HepG2 (cell line): ENCODE measurements around the gene SCGB1D2. TPM values are rescaled to one million over a fixed set of nuclear protein-coding genes. Genes with fewer than 3 reads are reported as not detected.

ENCODE experiments used
- ATAC-seq: fragments of 200-7000 bp; cut with Tn5 transposase; 3 replicates; pipeline ENCODE4 v1.9.1; 2020; ENCODE audit warnings: mild to moderate bottlenecking, moderate library complexity
- BruUV-seq: library from RNA; stranded (reverse); fragments of 400-500 nt; replicated peaks from 2 replicates; lab custom pipeline; 2021; lab: Mats Ljungman, UMichigan
- CTCF ChIA-PET: fragments of 300-600 bp; formaldehyde crosslinking; extraction: SDS; loops from one replicate; lab custom pipeline; 2021; ENCODE audit warnings: low total read pairs, inconsistent platforms, low intra/inter-chr PET ratio; lab: Yijun Ruan, JAX
- POLR2A ChIA-PET: fragments of 350-600 bp; sonication (Branson Sonifier 250); formaldehyde crosslinking; loops from one replicate; lab custom pipeline; 2020; ENCODE audit warnings: antibody characterized with exemption, inconsistent platforms; lab: Yijun Ruan, JAX
- DNase-seq: peaks from one replicate; pipeline ENCODE4 v3.0.0-alpha.2; 2015; ENCODE audit warnings: low spot score
- FAIRE-seq: peaks from 3 replicates; lab custom pipeline; 2011; peaks lifted over from hg19 to GRCh38; lab: Jason Lieb, UNC
- H2AFZ ChIP-seq: one replicate; pipeline ENCODE4 v1.6.1; 2011; ENCODE audit warnings: low read length, inconsistent platforms
- H3K27ac ChIP-seq: fragments of 300-600 bp; 3 replicates; pipeline ENCODE4 v1.8.0; 2011; ENCODE audit warnings: mixed run types, mild to moderate bottlenecking, mixed read lengths, low read length, inconsistent platforms; ENCODE audit not compliant: insufficient read depth; ENCODE audit errors: extremely low read length
- H3K27me3 ChIP-seq, 2 experiments: fragments of 200-600 bp in 1 of 2; 2 replicates in 1 of 2; 3 replicates in 1 of 2; pipeline versions ENCODE4 v1.6.0 to v1.8.0; 2011; ENCODE audit warnings: low read length in 2 of 2, mild to moderate bottlenecking in 2 of 2, moderate library complexity in 2 of 2, inconsistent platforms in 1 of 2; ENCODE audit not compliant: insufficient read depth in 2 of 2, control insufficient read depth in 1 of 2
- H3K36me3 ChIP-seq, 2 experiments: fragments of 200-600 bp in 1 of 2; replicated peaks in 1 of 2; 2 replicates in 1 of 2; 3 replicates in 1 of 2; pipeline versions ENCODE4 v1.5.1 to v1.8.0; 2011; ENCODE audit warnings: low read length in 2 of 2, inconsistent platforms in 1 of 2; ENCODE audit not compliant: insufficient read depth in 2 of 2, control insufficient read depth in 1 of 2
- H3K4me1 ChIP-seq: 2 replicates; pipeline ENCODE4 v1.5.1; 2012; ENCODE audit warnings: low read length, inconsistent platforms; ENCODE audit not compliant: insufficient read depth
- H3K4me2 ChIP-seq: 2 replicates; pipeline ENCODE4 v1.6.0; 2011; ENCODE audit warnings: low read depth, low read length, inconsistent platforms
- H3K4me3 ChIP-seq, 3 experiments: fragments of 200-600 bp in 1 of 3; sonication (generic), shearing (Covaris generic) in 1 of 3; replicated peaks in 1 of 3; 2 replicates each; pipeline ENCODE4 v1.5.1; 2011 to 2016; ENCODE audit warnings: low read length in 3 of 3, inconsistent platforms in 2 of 3, low read depth in 2 of 3, mild to moderate bottlenecking in 2 of 3, control low read depth in 1 of 3, mixed read lengths in 1 of 3; ENCODE audit not compliant: insufficient read depth in 1 of 3
- H3K79me2 ChIP-seq: one replicate; pipeline ENCODE4 v1.6.1; 2011; ENCODE audit warnings: low read length, inconsistent platforms; ENCODE audit not compliant: insufficient read depth
- H3K9ac ChIP-seq: 2 replicates; pipeline ENCODE4 v1.6.0; 2011; ENCODE audit warnings: mild to moderate bottlenecking, low read depth, low read length, inconsistent platforms; ENCODE audit not compliant: insufficient read depth
- H3K9me3 ChIP-seq: 2 replicates; pipeline ENCODE4 v1.5.1; 2012; ENCODE audit warnings: mild to moderate bottlenecking, low read length
- H4K20me1 ChIP-seq: 2 replicates; pipeline ENCODE4 v1.6.0; 2011; ENCODE audit warnings: inconsistent platforms, mild to moderate bottlenecking, low read length, moderate library complexity; ENCODE audit not compliant: insufficient read depth
- MIER2 ChIP-seq: IDR thresholded peaks from 2 replicates; pipeline ENCODE4 v1.6.1; 2016; ENCODE audit warnings: missing biosample characterization, missing genetic modification reagents
- MIXL1 ChIP-seq: IDR thresholded peaks from 2 replicates; pipeline ENCODE4 v1.6.1; 2016
- SALL1 ChIP-seq: sonication (generic); formaldehyde crosslinking; IDR thresholded peaks from 2 replicates; pipeline ENCODE4 v1.8.0; 2022; ENCODE audit warnings: mild to moderate bottlenecking, missing genetic modification reagents
- SAP130 ChIP-seq: IDR thresholded peaks from 2 replicates; pipeline ENCODE4 v1.6.1; 2016; ENCODE audit warnings: low read depth
- SMARCE1 ChIP-seq: fragments of 450-650 bp; IDR thresholded peaks from 2 replicates; pipeline ENCODE4 v1.6.1; 2017; ENCODE audit warnings: borderline replicate concordance
- ZNF232 ChIP-seq: sonication (generic); formaldehyde crosslinking; IDR thresholded peaks from 2 replicates; pipeline ENCODE4 v1.4.0; 2020; ENCODE audit warnings: missing genetic modification reagents, borderline replicate concordance
- ZNF3 ChIP-seq: IDR thresholded peaks from 2 replicates; pipeline ENCODE4 v1.7.0; 2017; ENCODE audit warnings: inconsistent platforms
- ZNF460 ChIP-seq: sonication (generic); formaldehyde crosslinking; IDR thresholded peaks from 2 replicates; pipeline ENCODE4 v1.5.1; 2020; ENCODE audit warnings: missing genetic modification reagents, mild to moderate bottlenecking, borderline replicate concordance
- WGBS: methylation state at CpG from one replicate; pipeline ENCODE4 v1.1.6; 2017; ENCODE audit warnings: low lambda C conversion rate; 5-methylcytosine and 5-hydroxymethylcytosine counted together
- in situ Hi-C: cut with HindIII; loops from 2 replicates; pipeline ENCODE4 v1.10.0; 2017; ENCODE audit warnings: low pct_unique_long_range_greater_than_20kb; ENCODE audit not compliant: extremely low pct_ligation_motif_present
- intact Hi-C: fragments of 100-400 bp; cut with micrococcal nuclease; formaldehyde crosslinking; loops from one replicate; pipeline ENCODE4 v1.10.0; 2022; ENCODE audit not compliant: unreplicated experiment
- polyA plus RNA-seq, 8 experiments: library from polyadenylated mRNA; depleted of rRNA in 3 of 8; stranded (reverse) in 7 of 8; unstranded in 1 of 8; fragments of >200 nt; fragmentation: Illumina TruSeq in 4 of 8; extraction: Trizol in 4 of 8; gene quantifications; 2 replicates each; pipeline versions ENCODE4 v1.2.1 to v1.2.3, GENCODE V29; 2011 to 2016; ENCODE audit warnings: low read depth in 4 of 8, missing spikeins in 1 of 8, mixed read lengths in 1 of 8; ENCODE audit not compliant: insufficient read depth in 1 of 8
- total RNA-seq, 5 experiments: library from RNA; depleted of rRNA; stranded (reverse); fragments of >200 nt; fragmentation: Illumina TruSeq; extraction: Trizol; gene quantifications; 2 replicates each; pipeline ENCODE4 v1.2.3, GENCODE V29; 2016; ENCODE audit warnings: low read depth in 1 of 5
- TF ChIP-seq, protein P1 (sequence below): sonication (generic); formaldehyde crosslinking; IDR thresholded peaks from 2 replicates; pipeline ENCODE4 v1.5.0; 2020; ENCODE audit warnings: missing genetic modification reagents
- TF ChIP-seq, protein P2 (sequence below): sonication (generic); formaldehyde crosslinking; IDR thresholded peaks from 2 replicates; pipeline ENCODE4 v1.4.0; 2020; ENCODE audit warnings: missing genetic modification reagents, borderline replicate concordance
- TF ChIP-seq, protein P3 (sequence below), 2 experiments: IDR thresholded peaks; 2 replicates each; pipeline ENCODE4 v1.6.1; 2011 to 2012; ENCODE audit warnings: low read length in 2 of 2, borderline replicate concordance in 1 of 2, low read depth in 1 of 2, mild to moderate bottlenecking in 1 of 2, moderate library complexity in 1 of 2
- TF ChIP-seq, protein P4 (sequence below): sonication (generic); formaldehyde crosslinking; IDR thresholded peaks from 2 replicates; pipeline ENCODE4 v1.4.0; 2020; ENCODE audit warnings: low read depth, mild to moderate bottlenecking, missing genetic modification reagents
- TF ChIP-seq, protein P5 (sequence below): sonication (generic); formaldehyde crosslinking; IDR thresholded peaks from 2 replicates; pipeline ENCODE4 v1.5.0; 2020; ENCODE audit warnings: mild to moderate bottlenecking, missing genetic modification reagents

SCGB1D2 gene
- total and polyA plus RNA-seq, 2 of the 13 experiments (the other 11 are each of a cell fraction or from before 2014, with no cell fraction given) = not detected

DNA sequence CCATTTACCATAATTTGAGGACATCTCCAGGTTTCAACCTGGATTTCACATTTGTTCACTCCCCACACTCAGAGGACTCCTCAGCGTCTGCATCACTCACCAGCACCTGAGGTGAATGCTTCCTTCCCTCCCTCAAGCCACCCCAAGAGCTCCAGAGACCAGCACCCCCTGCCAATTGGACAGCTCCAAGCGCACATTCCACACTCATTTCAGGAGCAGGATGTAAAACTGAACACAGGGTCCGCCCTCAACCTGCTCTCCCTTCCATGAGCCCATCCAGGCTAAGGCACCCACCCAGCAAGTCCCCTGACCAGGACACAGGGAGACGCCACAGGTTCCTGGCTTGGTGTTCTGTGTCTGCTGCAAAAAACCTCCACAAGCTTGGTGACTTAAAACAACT, 48.1 kb upstream of the SCGB1D2 start:
- Histone ChIP-seq H3K27me3 (peaks cover 4 to 69% of the 10 kb centered on the region in 2 experiments; a peak in 4 of 5 replicates), H2AFZ (no peak overlapping the region), H3K4me3 (no peak overlapping the region), H3K9me3 (no peaks in the 10 kb centered on the region), H3K4me2 (no peak overlapping the region), H3K4me1 (no peaks in the 10 kb centered on the region), H4K20me1 (no peaks in the 10 kb centered on the region), H3K9ac (no peak overlapping the region), H3K27ac (no peak overlapping the region), H3K36me3 (no peaks in the 10 kb centered on the region), H3K79me2 (no peaks in the 10 kb centered on the region)
- in situ Hi-C loops = no loop called here
- ChIA-PET CTCF (no interaction called here), POLR2A (no interaction called here)
- DNase-seq = no peak
- FAIRE-seq = no peak
- intact Hi-C loops = no loop called here
- peak; percentile 61 for ATAC-seq
- no TSS peak for BruUV-seq
- whole genome bisulfite sequencing = 16% methylated on average over 4 of the region's 4 CpGs
- TF ChIP-seq MIER2 (CRISPR knock-in tag) (peak; percentile 95), ZNF460 (no peak), SAP130 (CRISPR knock-in tag) (0 out of 2 replicates have a peak, but pooled peaks have one; percentile 21), ZNF3 (CRISPR knock-in tag) (no peak), SMARCE1 (no peak), MIXL1 (CRISPR knock-in tag) (0 out of 2 replicates have a peak, but pooled peaks have one; percentile 26), ZNF232 (CRISPR knock-in tag) (0 out of 2 replicates have a peak, but pooled peaks have one; percentile 35), SALL1 (CRISPR knock-in tag) (peak; percentile 28; the same call in 1 of the 2 replicates)
- TF ChIP-seq, protein P1, sequence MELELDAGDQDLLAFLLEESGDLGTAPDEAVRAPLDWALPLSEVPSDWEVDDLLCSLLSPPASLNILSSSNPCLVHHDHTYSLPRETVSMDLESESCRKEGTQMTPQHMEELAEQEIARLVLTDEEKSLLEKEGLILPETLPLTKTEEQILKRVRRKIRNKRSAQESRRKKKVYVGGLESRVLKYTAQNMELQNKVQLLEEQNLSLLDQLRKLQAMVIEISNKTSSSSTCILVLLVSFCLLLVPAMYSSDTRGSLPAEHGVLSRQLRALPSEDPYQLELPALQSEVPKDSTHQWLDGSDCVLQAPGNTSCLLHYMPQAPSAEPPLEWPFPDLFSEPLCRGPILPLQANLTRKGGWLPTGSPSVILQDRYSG = no peak
- TF ChIP-seq, protein P2, sequence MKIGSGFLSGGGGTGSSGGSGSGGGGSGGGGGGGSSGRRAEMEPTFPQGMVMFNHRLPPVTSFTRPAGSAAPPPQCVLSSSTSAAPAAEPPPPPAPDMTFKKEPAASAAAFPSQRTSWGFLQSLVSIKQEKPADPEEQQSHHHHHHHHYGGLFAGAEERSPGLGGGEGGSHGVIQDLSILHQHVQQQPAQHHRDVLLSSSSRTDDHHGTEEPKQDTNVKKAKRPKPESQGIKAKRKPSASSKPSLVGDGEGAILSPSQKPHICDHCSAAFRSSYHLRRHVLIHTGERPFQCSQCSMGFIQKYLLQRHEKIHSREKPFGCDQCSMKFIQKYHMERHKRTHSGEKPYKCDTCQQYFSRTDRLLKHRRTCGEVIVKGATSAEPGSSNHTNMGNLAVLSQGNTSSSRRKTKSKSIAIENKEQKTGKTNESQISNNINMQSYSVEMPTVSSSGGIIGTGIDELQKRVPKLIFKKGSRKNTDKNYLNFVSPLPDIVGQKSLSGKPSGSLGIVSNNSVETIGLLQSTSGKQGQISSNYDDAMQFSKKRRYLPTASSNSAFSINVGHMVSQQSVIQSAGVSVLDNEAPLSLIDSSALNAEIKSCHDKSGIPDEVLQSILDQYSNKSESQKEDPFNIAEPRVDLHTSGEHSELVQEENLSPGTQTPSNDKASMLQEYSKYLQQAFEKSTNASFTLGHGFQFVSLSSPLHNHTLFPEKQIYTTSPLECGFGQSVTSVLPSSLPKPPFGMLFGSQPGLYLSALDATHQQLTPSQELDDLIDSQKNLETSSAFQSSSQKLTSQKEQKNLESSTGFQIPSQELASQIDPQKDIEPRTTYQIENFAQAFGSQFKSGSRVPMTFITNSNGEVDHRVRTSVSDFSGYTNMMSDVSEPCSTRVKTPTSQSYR (CRISPR knock-in tag) = peak; percentile 34; the same call in 1 of the 2 replicates
- TF ChIP-seq, protein P3, sequence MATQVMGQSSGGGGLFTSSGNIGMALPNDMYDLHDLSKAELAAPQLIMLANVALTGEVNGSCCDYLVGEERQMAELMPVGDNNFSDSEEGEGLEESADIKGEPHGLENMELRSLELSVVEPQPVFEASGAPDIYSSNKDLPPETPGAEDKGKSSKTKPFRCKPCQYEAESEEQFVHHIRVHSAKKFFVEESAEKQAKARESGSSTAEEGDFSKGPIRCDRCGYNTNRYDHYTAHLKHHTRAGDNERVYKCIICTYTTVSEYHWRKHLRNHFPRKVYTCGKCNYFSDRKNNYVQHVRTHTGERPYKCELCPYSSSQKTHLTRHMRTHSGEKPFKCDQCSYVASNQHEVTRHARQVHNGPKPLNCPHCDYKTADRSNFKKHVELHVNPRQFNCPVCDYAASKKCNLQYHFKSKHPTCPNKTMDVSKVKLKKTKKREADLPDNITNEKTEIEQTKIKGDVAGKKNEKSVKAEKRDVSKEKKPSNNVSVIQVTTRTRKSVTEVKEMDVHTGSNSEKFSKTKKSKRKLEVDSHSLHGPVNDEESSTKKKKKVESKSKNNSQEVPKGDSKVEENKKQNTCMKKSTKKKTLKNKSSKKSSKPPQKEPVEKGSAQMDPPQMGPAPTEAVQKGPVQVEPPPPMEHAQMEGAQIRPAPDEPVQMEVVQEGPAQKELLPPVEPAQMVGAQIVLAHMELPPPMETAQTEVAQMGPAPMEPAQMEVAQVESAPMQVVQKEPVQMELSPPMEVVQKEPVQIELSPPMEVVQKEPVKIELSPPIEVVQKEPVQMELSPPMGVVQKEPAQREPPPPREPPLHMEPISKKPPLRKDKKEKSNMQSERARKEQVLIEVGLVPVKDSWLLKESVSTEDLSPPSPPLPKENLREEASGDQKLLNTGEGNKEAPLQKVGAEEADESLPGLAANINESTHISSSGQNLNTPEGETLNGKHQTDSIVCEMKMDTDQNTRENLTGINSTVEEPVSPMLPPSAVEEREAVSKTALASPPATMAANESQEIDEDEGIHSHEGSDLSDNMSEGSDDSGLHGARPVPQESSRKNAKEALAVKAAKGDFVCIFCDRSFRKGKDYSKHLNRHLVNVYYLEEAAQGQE (IDR thresholded peaks at IDR 0.05; ENCODE audit: borderline replicate concordance in 1 of 2, low read depth in 1 of 2, low read length in 2 of 2) = peak; percentile 73 to 94
- TF ChIP-seq, protein P4, sequence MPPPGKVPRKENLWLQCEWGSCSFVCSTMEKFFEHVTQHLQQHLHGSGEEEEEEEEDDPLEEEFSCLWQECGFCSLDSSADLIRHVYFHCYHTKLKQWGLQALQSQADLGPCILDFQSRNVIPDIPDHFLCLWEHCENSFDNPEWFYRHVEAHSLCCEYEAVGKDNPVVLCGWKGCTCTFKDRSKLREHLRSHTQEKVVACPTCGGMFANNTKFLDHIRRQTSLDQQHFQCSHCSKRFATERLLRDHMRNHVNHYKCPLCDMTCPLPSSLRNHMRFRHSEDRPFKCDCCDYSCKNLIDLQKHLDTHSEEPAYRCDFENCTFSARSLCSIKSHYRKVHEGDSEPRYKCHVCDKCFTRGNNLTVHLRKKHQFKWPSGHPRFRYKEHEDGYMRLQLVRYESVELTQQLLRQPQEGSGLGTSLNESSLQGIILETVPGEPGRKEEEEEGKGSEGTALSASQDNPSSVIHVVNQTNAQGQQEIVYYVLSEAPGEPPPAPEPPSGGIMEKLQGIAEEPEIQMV (CRISPR knock-in tag) = 0 out of 2 replicates have a peak, but pooled peaks have one; percentile 28
- TF ChIP-seq, protein P5, sequence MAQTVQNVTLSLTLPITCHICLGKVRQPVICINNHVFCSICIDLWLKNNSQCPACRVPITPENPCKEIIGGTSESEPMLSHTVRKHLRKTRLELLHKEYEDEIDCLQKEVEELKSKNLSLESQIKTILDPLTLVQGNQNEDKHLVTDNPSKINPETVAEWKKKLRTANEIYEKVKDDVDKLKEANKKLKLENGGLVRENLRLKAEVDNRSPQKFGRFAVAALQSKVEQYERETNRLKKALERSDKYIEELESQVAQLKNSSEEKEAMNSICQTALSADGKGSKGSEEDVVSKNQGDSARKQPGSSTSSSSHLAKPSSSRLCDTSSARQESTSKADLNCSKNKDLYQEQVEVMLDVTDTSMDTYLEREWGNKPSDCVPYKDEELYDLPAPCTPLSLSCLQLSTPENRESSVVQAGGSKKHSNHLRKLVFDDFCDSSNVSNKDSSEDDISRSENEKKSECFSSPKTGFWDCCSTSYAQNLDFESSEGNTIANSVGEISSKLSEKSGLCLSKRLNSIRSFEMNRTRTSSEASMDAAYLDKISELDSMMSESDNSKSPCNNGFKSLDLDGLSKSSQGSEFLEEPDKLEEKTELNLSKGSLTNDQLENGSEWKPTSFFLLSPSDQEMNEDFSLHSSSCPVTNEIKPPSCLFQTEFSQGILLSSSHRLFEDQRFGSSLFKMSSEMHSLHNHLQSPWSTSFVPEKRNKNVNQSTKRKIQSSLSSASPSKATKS (CRISPR knock-in tag) = no peak
